Measurements from ENCODE around the gene PDE1C.

- TF ChIP-seq REST (IDR thresholded peaks at IDR 0.05; ENCODE audit: low read depth, low read length): no peak
- TF ChIP-seq NRF1 (IDR thresholded peaks at IDR 0.05; ENCODE audit: low read depth, low read length): no peak
- no peak for TF ChIP-seq EP300 (IDR thresholded peaks at IDR 0.05; ENCODE audit: borderline replicate concordance in 1 of 2, low read depth in 1 of 2, low read length in 1 of 2)
- TF ChIP-seq POLR2AphosphoS5 (IDR thresholded peaks at IDR 0.05; ENCODE audit: low read depth, low read length): no peak
- no peak for TF ChIP-seq NFIC (IDR thresholded peaks at IDR 0.05; ENCODE audit: borderline replicate concordance)
- TF ChIP-seq CTCF (IDR thresholded peaks at IDR 0.05): no peak
- no peak for TF ChIP-seq RXRA (IDR thresholded peaks at IDR 0.05; ENCODE audit: borderline replicate concordance, low read depth)
- no peak for TF ChIP-seq RAD21 (IDR thresholded peaks at IDR 0.05; ENCODE audit: low read length)
- no peak for TF ChIP-seq TAF1 (IDR thresholded peaks at IDR 0.05; ENCODE audit: borderline replicate concordance, low read depth, low read length)
- TF ChIP-seq YY1 (IDR thresholded peaks at IDR 0.05; ENCODE audit: low read depth): no peak
- TF ChIP-seq GATA2 (CRISPR knock-in tag; IDR thresholded peaks at IDR 0.05): no peak
- no peak for TF ChIP-seq MXI1 (IDR thresholded peaks at IDR 0.05; ENCODE audit: low read depth, low read length)
These were observed 285.1 kb downstream of the PDE1C start for GRCh38 chr7:31785101-31785500.

Data from SK-N-SH (cell line).